ENCODE results near the gene C11orf21. TPM values are rescaled to one million over a fixed set of nuclear protein-coding genes. Genes with fewer than 3 reads are reported as not detected.
"Not testable (repeated sequence)": the region's sequence is repeated elsewhere in the genome, so short reads cannot be mapped to it uniquely, and the experiment has no call there.

Gene C11orf21
- 10 to 100 TPM in 1 of 2 donors, 1 to 10 TPM in 1; 4.8 to 19.1 TPM for total RNA-seq
- long read RNA-seq, partial matches to known transcripts, result 0 of 6 reads
- long read RNA-seq, other reads (novel, unspliced or antisense), result 4 of 6 reads

DNA sequence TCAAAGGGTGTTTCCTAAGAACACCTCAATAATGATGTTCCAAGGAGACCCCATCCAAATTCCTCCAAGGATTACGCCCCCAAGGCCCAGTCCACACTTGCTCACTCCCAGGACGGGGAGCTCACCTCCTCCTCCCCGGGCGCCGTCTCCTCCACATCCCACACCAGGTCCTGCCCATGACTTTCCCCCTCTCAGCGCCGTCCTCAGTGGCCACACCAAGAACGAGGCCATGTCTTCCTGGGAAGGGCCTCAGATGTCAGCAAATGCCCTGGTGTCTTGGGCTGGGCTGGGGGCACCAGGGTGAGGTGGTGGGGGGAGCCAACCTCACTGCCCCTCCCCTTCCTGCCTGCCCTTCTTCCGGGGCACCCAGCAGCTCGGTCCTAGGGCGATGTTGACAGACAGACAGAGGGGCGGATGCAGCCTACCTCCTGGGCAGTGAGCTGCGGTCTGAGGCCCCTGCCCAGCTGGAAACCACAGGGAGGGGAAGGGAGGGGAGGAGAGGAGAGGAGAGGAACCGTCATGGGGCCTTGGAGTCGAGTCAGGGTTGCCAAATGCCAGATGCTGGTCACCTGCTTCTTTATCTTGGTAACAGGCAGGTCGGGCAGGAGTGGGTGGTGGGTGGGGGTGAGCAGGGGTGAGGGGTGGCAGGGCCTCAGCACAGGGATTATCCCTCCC lies at the start of gene C11orf21, which contains the start of gene TSPAN32:
Gene C11orf21 (minus strand): TSS at position 288 of the 675 bp plus-strand sequence. CDS start 110 bp downstream, at position 178.
Gene TSPAN32 (plus strand): TSS at position 383 of the 675 bp plus-strand sequence. CDS start 137 bp downstream, at position 520.
- ATAC-seq (peak; percentile 13 to 24), DNase-seq (peak; percentile 21)

GRCh38 chr11:2348986-2349385 lies 47.3 kb upstream of the C11orf21 start:
- no peak for ATAC-seq
- intact Hi-C loops (cut with DNase I), result no loop called here
- DNase-seq, result no peak

More for the DNA sequence above, at the start of gene C11orf21, which contains the start of gene TSPAN32:
- intact Hi-C loops (cut with DNase I), result loop anchor here (5.0 to 10.0 kb wide), 2 partner anchors 104 to 223 kb away; no protein-coding TSS in a partner anchor

- intact Hi-C loops (cut with DNase I), result no loop called here
- no peak for DNase-seq
- ATAC-seq, result no peak
Measured at GRCh38 chr11:2347308-2347830, 45.7 kb upstream of the C11orf21 start.

DNA sequence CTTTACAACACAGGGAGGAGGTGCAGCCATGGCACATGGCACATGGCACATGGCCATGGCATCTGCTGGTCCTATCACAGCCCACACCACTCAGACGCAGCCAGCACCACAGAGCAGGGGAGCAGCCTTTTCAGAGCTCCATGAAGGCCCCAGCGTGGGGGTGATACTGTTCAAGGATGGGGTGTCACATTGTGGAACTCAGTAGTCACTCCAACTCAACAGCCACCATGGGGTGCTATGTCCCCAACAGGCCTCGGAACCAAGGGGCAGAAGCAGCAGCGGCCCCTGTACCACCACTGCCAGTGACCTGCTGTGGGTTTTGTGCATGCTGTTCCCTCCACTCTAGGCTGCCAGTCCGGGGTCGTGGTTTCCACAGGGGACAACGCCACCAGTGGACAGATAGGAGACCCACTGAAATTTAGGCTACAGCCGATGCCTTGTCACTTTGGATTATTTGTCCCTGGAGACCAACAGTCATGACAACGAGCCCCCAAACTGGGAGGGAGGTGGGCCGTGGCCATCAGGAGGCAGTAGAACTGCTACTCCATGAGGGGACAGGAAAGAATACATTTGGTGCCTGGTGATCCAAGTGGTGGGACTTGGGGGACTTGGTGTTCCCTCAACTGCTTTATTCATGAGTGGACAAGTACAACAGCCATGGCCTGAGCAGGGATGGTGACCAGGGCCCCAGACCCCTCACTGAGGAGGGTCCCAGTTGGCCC lies 45.0 kb upstream of the C11orf21 start:
- ATAC-seq (no peak), DNase-seq (no peak)
- intact Hi-C loops (cut with DNase I), result no loop called here

GRCh38 chr11:2346014-2346413 lies 44.3 kb upstream of the C11orf21 start:
- DNase-seq (no peak), ATAC-seq (no peak)
- intact Hi-C loops (cut with DNase I), result no loop called here

GRCh38 chr11:2345050-2345449 lies 43.3 kb upstream of the C11orf21 start:
- ATAC-seq (no peak), DNase-seq (no peak)
- intact Hi-C loops (cut with DNase I), result no loop called here

GRCh38 chr11:2343502-2343901 lies 41.8 kb upstream of the C11orf21 start:
- intact Hi-C loops (cut with DNase I), result no loop called here

DNA sequence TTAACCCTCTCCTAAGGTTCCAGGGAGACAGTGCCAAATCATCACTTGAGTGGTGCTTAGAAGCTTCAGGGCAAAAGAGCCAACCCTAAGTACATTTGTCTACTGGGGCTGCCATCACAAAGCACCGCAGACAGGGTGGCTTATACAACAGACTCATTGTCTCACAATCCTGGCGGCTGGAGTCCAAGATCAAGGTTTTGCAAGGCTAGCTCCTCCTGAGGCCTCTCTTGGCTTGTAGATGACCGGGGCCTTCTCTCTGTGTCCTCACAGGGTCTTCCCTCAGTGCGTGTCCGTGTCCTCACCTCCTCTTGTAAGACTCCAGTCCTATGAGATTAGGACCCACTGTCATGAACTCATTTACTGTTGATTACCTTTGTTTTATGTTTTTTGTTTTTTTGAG lies 41.3 kb upstream of the C11orf21 start:
- DNase-seq (no peak), ATAC-seq (no peak)
- intact Hi-C loops (cut with DNase I), result no loop called here

More at GRCh38 chr11:2343502-2343901, 41.8 kb upstream of the C11orf21 start:
- ATAC-seq (no peak), DNase-seq (no peak)

- intact Hi-C loops (cut with DNase I), result no loop called here
- DNase-seq, result no peak
- ATAC-seq, result no peak
Measured at GRCh38 chr11:2342557-2342956, 40.8 kb upstream of the C11orf21 start.

DNA sequence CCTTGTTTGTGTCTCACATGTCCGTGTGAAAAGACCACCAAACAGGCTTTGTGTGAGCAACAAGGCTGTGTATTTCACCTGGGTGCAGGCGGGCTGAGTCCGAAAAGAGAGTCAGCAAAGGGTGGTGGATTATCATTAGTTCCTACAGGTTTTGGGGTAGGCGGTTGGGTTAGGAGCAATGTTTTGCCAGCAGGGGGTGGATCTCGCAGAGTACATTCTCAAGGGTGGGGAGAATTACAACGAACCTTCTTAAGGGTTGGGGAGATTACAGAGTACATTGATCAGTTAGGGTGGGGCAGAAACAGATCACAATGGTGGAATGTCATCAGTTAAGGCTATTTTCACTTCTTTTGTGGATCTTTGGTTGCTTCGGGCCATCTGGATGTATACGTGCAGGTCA lies 37.0 kb upstream of the C11orf21 start:
- DNase-seq; intact Hi-C loops (cut with DNase I); ATAC-seq: not testable (repeated sequence)

DNA sequence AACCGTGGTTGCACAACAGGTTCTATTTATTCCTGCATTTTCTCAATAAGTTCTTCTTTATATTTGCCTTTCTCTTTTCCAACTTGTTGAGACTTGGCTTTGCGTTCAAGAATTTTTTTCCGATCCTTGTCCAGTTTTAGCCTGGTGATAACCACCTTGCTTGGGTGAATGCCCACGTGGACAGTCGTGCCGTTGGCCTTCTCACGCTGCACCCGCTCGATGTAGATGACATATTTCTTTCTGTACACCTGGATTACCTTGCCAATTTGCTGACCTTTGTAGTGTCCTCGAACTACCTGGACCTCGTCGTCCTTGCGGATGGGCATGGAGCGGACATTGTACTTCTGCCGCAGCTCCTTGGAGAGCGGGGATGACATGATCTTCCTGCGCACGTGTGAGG lies 33.6 kb upstream of the C11orf21 start:
- intact Hi-C loops (cut with DNase I); ATAC-seq: not testable (repeated sequence)

GRCh38 chr11:2333486-2334205 lies 31.9 kb upstream of the C11orf21 start:
- intact Hi-C loops (cut with DNase I); DNase-seq; ATAC-seq: not testable (repeated sequence)

More for the DNA sequence above, 33.6 kb upstream of the C11orf21 start:
- not testable (repeated sequence) for DNase-seq

DNA sequence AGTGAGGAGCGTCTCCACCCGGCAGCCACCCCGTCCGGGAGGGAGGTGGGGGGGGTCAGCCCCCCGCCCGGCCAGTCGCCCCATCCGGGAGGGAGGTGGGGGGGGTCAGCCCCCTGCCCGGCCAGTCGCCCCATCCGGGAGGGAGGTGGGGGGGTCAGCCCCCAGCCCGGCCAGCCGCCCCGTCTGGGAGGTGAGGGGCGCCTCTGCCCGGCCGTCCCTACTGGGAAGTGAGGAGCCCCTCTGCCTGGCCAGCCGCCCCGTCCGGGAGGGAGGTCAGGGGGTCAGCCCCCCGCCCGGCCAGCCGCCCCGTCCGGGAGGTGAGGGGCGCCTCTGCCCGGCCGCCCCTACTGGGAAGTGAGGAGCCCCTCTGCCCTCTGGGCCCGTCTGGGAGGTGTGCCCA lies 30.9 kb upstream of the C11orf21 start:
- DNase-seq; intact Hi-C loops (cut with DNase I); ATAC-seq: not testable (repeated sequence)

GRCh38 chr11:2331404-2331803 lies 29.7 kb upstream of the C11orf21 start:
- ATAC-seq (no peak), DNase-seq (no peak)
- intact Hi-C loops (cut with DNase I), result no loop called here

- ATAC-seq (no peak), DNase-seq (no peak)
- intact Hi-C loops (cut with DNase I), result no loop called here
Measured at GRCh38 chr11:2330696-2331095, 29.0 kb upstream of the C11orf21 start.

DNA sequence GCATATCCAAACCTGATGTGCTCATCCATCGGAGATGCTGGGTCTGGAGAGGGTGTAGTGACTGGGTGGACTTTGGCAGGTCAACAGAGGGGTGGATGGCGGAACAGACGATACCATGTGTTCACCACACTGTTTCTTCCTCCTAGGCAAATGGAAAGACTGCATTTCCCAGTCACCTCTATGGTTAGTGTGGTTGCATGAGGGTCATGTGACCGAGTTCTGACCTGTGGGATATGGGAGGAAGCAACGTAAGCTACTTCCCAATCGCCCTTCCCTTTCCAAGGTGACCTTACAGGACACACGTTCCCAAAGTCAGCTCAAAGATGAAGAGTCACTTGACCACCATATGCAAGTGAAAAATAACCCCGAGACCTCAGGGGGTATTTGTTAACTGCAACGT lies 27.8 kb upstream of the C11orf21 start:
- intact Hi-C loops (cut with DNase I), result no loop called here
- DNase-seq (no peak), ATAC-seq (no peak)

GRCh38 chr11:2328656-2329354 lies 27.1 kb upstream of the C11orf21 start:
- no peak for ATAC-seq
- intact Hi-C loops (cut with DNase I), result no loop called here
- DNase-seq, result no peak

GRCh38 chr11:2328021-2328420 lies 26.3 kb upstream of the C11orf21 start:
- intact Hi-C loops (cut with DNase I), result no loop called here
- ATAC-seq, result no peak

GRCh38 chr11:2327032-2327431 lies 25.3 kb upstream of the C11orf21 start:
- DNase-seq (no peak), ATAC-seq (no peak)
- intact Hi-C loops (cut with DNase I), result no loop called here

More at GRCh38 chr11:2328021-2328420, 26.3 kb upstream of the C11orf21 start:
- DNase-seq, result no peak

All from left cardiac atrium (tissue), 4 donors.